OCI-LY7 (cell line): ENCODE results near the gene SPON1. TPM values are rescaled to one million over a fixed set of nuclear protein-coding genes. Genes with fewer than 3 reads are reported as not detected.
A peak's percentile ranks its signal among the peaks of the same experiment; 100 is the strongest.

Experiments used
- BruUV-seq: library from RNA; stranded (reverse); fragments of 400-500 nt; replicated peaks from 2 replicates; lab custom pipeline; 2021; lab: Mats Ljungman, UMichigan
- CTCF ChIA-PET: fragments of 300-600 bp; sonication (Branson Sonifier 250); formaldehyde crosslinking; loops from one replicate; lab custom pipeline; 2022; ENCODE audit warnings: antibody characterized with exemption; ENCODE audit not compliant: unreplicated experiment; lab: Charles Lee
- POLR2A ChIA-PET: fragments of 300-600 bp; sonication (Branson Sonifier 250); formaldehyde crosslinking; loops from one replicate; lab custom pipeline; 2022; ENCODE audit warnings: antibody characterized with exemption; lab: Charles Lee
- DNase-seq: peaks from one replicate; pipeline ENCODE4 v3.0.0-alpha.2; 2015; ENCODE audit warnings: low spot score
- H2AFZ ChIP-seq: fragments of 200-600 bp; sonication (generic), shearing (Covaris generic); 2 replicates; pipeline ENCODE4 v1.6.1; 2014; ENCODE audit warnings: mild to moderate bottlenecking, antibody characterized with exemption, low read length, moderate library complexity
- H3K27ac ChIP-seq: fragments of 200-600 bp; sonication (generic); 2 replicates; pipeline ENCODE4 v1.5.1; 2014; ENCODE audit warnings: mixed run types, low read depth, mild to moderate bottlenecking, moderate library complexity, low read length, inconsistent platforms; ENCODE audit not compliant: poor library complexity, severe bottlenecking
- H3K36me3 ChIP-seq: fragments of 200-600 bp; sonication (generic); 2 replicates; pipeline ENCODE4 v1.6.1; 2014; ENCODE audit warnings: mild to moderate bottlenecking, antibody characterized with exemption, low read length, moderate library complexity, mixed read lengths; ENCODE audit not compliant: insufficient read depth
- H3K4me1 ChIP-seq: fragments of 200-600 bp; sonication (generic); 2 replicates; pipeline ENCODE4 v1.5.1; 2014; ENCODE audit warnings: mild to moderate bottlenecking, low read length; ENCODE audit not compliant: insufficient read depth, poor library complexity, severe bottlenecking
- H3K4me2 ChIP-seq: fragments of 200-600 bp; sonication (generic); 2 replicates; pipeline ENCODE4 v1.6.1; 2014; ENCODE audit warnings: mild to moderate bottlenecking, low read length
- H3K4me3 ChIP-seq: fragments of 200-600 bp; sonication (generic); 2 replicates; pipeline ENCODE4 v1.5.1; 2014; ENCODE audit warnings: mild to moderate bottlenecking, low read depth, low read length; ENCODE audit not compliant: poor library complexity, severe bottlenecking
- H3K79me2 ChIP-seq: fragments of 200-600 bp; sonication (generic); 2 replicates; pipeline ENCODE4 v1.6.1; 2016; ENCODE audit warnings: low read depth, mild to moderate bottlenecking, low read length, moderate library complexity, mixed read lengths; ENCODE audit not compliant: insufficient read depth
- H3K9me2 ChIP-seq: fragments of 200-600 bp; sonication (generic); 2 replicates; pipeline ENCODE4 v1.6.1; 2016; ENCODE audit warnings: mild to moderate bottlenecking, low read length, mixed read lengths; ENCODE audit not compliant: insufficient read depth
- H3K9me3 ChIP-seq: fragments of 200-600 bp; sonication (generic); 2 replicates; pipeline ENCODE4 v1.6.1; 2014; ENCODE audit warnings: mild to moderate bottlenecking, mixed run types, low read length, mixed read lengths
- H4K20me1 ChIP-seq: fragments of 200-600 bp; sonication (generic); 2 replicates; pipeline ENCODE4 v1.6.1; 2014; ENCODE audit warnings: mild to moderate bottlenecking, antibody characterized with exemption, low read length, moderate library complexity, mixed read lengths; ENCODE audit not compliant: insufficient read depth
- EZH2phosphoT487 ChIP-seq: fragments of 200-600 bp; sonication (generic); IDR thresholded peaks from 2 replicates; pipeline ENCODE4 v1.6.1; 2018; ENCODE audit warnings: low read depth, borderline replicate concordance, mild to moderate bottlenecking, mixed run types, antibody characterized with exemption, low read length, moderate library complexity, mixed read lengths
- intact Hi-C: fragments of 100-400 bp; cut with micrococcal nuclease; formaldehyde crosslinking; loops from one replicate; pipeline ENCODE4 v1.10.0; 2022; ENCODE audit not compliant: unreplicated experiment
- total RNA-seq, 2 experiments: library from RNA; depleted of rRNA in 1 of 2; stranded (reverse); fragments of >200 nt in 1 of 2; shearing (Covaris generic) in 1 of 2; gene quantifications; 2 replicates each; pipeline ENCODE4 v1.2.3, GENCODE V29; 2014 to 2022
- TF ChIP-seq, protein P1 (sequence below): fragments of 200-600 bp; sonication (generic); conservative IDR thresholded peaks from 2 replicates; pipeline ENCODE4 v1.5.1; 2014; ENCODE audit warnings: mild to moderate bottlenecking, antibody characterized with exemption, low read length, moderate library complexity, mixed read lengths

The SPON1 gene
- total RNA-seq, 2 experiments from 2014 or later = 0.38 TPM; not detected in 1

DNA sequence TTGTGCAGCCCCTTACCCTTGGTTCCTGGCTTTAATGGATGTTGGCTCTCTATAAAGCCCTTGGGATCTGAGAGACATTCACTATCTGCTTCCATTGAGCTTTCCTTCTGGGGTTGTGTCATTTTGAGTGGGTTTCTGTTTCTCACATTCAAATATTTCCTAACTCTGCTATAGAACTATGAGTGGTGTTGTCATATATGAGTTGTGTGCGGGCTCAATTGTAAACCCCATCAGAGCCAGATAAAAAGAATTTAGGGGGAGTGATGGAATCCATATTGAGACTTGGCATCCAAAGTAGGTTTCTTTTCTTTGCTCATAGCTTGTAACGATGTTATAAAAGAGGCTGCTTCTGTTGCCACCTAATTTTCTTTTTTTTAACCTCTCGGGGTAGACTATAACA lies 41.8 kb upstream of the SPON1 start:
- BruUV-seq = no TSS peak
- H3K4me1 ChIP-seq = peaks cover 71% of the 10 kb centered on the region
- intact Hi-C loops = loop anchor here (10.0 kb wide), 1 partner anchor 256 kb away; the partner anchor contains the start of gene FAR1
- no peaks in the 10 kb centered on the region for H4K20me1 ChIP-seq
- H3K79me2 ChIP-seq = no peaks in the 10 kb centered on the region
- H3K4me2 ChIP-seq = no peak overlapping the region
- H3K9me3 ChIP-seq = 0 out of 2 replicates have a peak, but pooled peaks cover 9% of the 10 kb centered on the region
- DNase-seq = no peak
- peak overlapping the region; percentile 3; the same call in 1 of the 2 replicates for H2AFZ ChIP-seq
- TF ChIP-seq, protein P1, sequence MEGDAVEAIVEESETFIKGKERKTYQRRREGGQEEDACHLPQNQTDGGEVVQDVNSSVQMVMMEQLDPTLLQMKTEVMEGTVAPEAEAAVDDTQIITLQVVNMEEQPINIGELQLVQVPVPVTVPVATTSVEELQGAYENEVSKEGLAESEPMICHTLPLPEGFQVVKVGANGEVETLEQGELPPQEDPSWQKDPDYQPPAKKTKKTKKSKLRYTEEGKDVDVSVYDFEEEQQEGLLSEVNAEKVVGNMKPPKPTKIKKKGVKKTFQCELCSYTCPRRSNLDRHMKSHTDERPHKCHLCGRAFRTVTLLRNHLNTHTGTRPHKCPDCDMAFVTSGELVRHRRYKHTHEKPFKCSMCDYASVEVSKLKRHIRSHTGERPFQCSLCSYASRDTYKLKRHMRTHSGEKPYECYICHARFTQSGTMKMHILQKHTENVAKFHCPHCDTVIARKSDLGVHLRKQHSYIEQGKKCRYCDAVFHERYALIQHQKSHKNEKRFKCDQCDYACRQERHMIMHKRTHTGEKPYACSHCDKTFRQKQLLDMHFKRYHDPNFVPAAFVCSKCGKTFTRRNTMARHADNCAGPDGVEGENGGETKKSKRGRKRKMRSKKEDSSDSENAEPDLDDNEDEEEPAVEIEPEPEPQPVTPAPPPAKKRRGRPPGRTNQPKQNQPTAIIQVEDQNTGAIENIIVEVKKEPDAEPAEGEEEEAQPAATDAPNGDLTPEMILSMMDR = no peak
- no peak for TF ChIP-seq EZH2phosphoT487
- ChIA-PET POLR2A (interaction anchor here (1.1 kb wide), 1 partner anchor 11 kb away, joined by 3 read pairs; no protein-coding TSS in a partner anchor), CTCF (no interaction called here)
- no peaks in the 10 kb centered on the region for H3K9me2 ChIP-seq
- H3K36me3 ChIP-seq = peaks cover 8% of the 10 kb centered on the region; the same call in 1 of the 2 replicates
- no peak overlapping the region for H3K27ac ChIP-seq
- no peak overlapping the region for H3K4me3 ChIP-seq

DNA sequence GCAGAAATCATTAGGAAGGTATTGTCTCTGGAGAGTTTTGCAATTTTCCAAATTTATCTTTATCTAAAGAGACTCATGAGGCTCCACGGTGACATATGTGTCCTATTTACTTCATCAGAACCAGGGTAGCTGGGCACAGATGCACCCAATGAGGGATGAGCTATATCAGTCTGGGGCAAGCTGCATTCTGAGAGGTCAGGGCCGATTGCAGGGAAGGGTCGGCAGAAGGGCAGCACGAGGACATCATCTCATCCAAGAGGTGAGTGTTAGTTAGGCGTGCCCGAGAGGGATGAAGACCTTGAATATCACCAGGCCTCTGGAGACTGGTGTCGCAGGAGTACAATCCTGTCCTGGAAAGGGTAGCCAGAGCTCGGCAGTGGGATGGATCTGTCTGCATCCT lies 41.0 kb upstream of the SPON1 start:
- DNase-seq = no peak
- no peak overlapping the region for H3K4me2 ChIP-seq
- TF ChIP-seq, protein P1 = no peak
- no peak for TF ChIP-seq EZH2phosphoT487
- H3K4me1 ChIP-seq = peaks cover 79% of the 10 kb centered on the region
- no peaks in the 10 kb centered on the region for H4K20me1 ChIP-seq
- peaks cover 6% of the 10 kb centered on the region; the same call in 1 of the 2 replicates for H3K36me3 ChIP-seq
- ChIA-PET POLR2A (interaction anchor here (0.5 to 0.8 kb wide), 3 partner anchors 10 to 256 kb away, joined by 3 read pairs; no protein-coding TSS in a partner anchor), CTCF (no interaction called here)
- no peak overlapping the region for H3K4me3 ChIP-seq
- H2AFZ ChIP-seq = no peak overlapping the region
- H3K27ac ChIP-seq = no peak overlapping the region
- BruUV-seq = no TSS peak
- H3K79me2 ChIP-seq = no peaks in the 10 kb centered on the region
- intact Hi-C loops = loop anchor here (10.0 kb wide), 1 partner anchor 257 kb away; the partner anchor contains the start of gene FAR1
- H3K9me2 ChIP-seq = no peaks in the 10 kb centered on the region
- H3K9me3 ChIP-seq = 0 out of 2 replicates have a peak, but pooled peaks cover 7% of the 10 kb centered on the region

DNA sequence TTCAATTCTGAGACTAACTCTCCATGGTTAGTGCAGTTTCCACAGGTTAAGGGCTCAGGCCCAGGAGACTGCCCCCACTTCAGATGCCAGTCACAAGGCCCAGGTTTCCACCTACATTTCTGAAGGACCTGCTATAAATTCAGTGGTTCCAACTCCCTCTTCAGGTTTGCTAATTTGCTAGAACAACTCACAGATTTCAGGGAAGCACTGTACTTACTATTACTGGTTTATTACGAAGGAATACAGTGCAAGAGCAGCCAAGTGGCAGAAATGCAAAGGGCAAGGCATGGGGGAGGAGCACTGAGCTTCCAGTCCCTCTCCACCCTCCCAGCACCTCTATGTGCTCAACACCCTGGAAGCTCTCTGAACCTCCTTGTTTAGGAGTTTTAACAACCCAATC lies 39.3 kb upstream of the SPON1 start:
- Histone ChIP-seq H4K20me1 (no peaks in the 10 kb centered on the region), H3K79me2 (no peaks in the 10 kb centered on the region), H2AFZ (peak overlapping the region; percentile 67; the same call in 1 of the 2 replicates), H3K4me2 (peak overlapping the region; percentile 69), H3K27ac (peak overlapping the region; percentile 95), H3K4me3 (peak overlapping the region; percentile 49), H3K36me3 (no peaks in the 10 kb centered on the region), H3K9me2 (no peaks in the 10 kb centered on the region), H3K4me1 (peaks cover 81% of the 10 kb centered on the region), H3K9me3 (no peaks in the 10 kb centered on the region; the same call in 1 of the 2 replicates)
- TF ChIP-seq EZH2phosphoT487 = no peak
- TF ChIP-seq, protein P1 = no peak
- DNase-seq = peak; percentile 52
- CTCF ChIA-PET = interaction anchor here (0.9 kb wide), 1 partner anchor 33 kb away, joined by 3 read pairs; no protein-coding TSS in a partner anchor
- POLR2A ChIA-PET = interaction anchor here (1.0 to 4.6 kb wide), 6 partner anchors 10 to 150 kb away, joined by 3 to 27 read pairs (median 4); no protein-coding TSS in a partner anchor
- no TSS peak for BruUV-seq
- intact Hi-C loops = loop anchor here (10.0 kb wide), 1 partner anchor 258 kb away; the partner anchor contains the start of gene FAR1
